ENCODE data around the gene PRPS1.
"Not testable (repeated sequence)": the region's sequence is repeated elsewhere in the genome, so short reads cannot be mapped to it uniquely, and the experiment has no call there.

The PRPS1 gene

DNA sequence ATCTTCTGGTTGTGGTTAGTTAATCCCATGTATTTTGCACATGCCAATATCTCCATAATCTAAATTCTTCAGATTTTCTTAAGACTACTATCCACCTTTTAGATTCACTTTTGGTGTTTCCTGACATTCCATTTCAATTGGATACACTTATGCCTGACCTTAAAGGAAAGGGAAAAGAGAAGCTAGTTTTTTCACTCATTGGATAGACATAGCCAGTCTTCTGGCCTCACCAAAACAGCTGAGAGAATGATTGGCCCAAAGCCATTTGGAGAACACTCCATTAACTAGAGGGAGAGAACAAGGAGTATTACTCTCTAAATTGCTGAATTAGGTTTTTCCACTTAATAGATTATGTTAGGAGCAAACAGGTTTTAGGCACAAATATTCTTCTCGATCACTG is 4.0 kb downstream of the PRPS1 start:
- DNase-seq: no peak

DNA sequence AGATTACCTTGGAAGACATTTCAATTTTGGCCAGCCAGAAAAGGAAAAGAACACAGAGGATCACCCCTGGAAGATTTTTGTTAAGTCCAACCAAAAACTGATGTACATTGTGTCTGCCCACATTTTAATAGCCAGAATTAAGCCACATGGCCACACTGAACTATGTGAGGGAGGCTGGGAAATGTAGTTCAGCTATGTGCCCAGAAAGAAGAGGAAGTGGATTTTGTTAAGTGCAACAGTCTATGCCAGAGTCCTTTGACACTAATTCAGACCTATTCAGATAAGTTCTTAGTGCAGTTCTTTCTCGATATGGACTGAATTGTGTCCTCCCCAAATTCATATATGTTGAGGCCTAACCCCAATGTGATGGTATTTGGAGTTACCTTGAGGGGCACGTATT is 18.4 kb downstream of the PRPS1 start:
- no peak for DNase-seq

DNA sequence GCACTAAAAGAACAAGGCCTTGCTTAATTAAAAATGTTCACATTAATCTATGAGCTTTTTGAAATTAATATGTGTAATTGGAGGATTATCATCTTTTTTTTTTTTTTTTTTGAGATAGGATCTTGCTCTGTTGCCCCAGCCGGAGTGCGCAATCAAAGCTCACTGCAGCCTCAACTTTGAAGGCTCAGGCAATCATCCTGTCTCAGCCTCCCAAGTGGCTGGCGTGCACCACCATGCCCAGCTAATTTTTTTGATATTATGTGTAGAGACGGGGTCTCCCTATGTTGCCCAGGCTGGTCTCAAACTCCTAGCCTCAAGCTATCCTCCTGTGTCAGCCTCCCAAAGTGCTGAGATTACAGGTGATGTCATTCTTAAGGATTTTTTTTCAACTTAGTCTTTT is 20.0 kb downstream of the PRPS1 start:
- no peak for DNase-seq

DNA sequence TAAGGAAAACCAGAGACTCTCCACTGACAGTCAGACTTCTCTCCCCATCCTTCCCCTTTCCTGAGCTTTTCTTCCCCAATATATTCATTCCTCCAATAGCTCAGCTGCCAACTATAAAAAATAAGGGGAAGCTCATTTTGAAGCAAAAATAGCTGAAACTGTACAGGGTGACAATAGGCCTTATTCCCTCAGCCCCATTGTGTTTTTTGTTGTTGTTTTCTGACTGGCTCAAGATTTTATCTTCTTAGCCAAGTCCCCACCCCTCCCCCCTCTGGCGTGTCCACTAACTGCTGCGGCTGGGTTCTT is 26.2 kb downstream of the PRPS1 start:
- DNase-seq: no peak

DNA sequence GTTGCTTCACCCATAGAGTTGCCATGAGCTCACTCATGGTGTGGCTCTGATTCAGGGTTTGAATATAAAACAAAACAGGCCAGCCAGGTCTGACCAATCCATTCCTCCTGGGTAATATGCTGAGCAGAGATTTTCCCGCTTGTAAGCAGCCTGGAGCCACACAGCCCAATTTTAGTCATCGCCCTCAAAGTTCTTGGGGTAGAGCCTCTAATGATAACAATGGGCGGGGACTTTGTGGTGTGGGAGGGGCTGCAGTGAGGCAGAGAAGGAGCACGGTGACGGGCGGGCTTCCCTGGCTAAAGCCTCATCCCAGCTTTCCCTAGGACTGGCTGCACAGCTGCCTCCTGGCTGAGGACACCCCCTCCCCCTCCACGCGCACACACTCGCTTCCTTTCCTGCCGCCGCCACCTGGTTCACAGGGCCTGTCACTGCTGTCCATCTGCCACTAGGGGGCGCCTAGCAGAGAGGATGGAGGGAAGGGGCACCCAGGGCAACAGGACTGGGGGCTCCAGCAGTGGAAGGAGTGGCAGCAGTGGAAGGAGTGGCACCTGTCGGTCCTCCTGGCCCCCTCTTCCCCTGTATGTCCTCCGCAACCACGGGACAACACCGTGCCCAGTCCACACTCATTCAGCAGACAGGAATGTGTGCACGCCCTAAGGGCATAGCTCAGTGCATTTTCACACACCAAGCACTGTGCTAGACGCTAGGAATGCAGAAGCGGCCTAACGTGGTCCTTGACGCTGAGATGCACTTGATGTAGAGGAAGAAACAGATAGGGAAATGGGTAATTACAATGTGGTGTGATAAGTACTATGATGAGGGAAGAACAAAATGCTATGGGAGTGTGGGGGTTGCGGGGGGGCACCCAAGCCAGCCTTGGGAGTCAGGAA is 26.8 kb downstream of the PRPS1 start:
- DNase-seq: peak; percentile 69

DNA sequence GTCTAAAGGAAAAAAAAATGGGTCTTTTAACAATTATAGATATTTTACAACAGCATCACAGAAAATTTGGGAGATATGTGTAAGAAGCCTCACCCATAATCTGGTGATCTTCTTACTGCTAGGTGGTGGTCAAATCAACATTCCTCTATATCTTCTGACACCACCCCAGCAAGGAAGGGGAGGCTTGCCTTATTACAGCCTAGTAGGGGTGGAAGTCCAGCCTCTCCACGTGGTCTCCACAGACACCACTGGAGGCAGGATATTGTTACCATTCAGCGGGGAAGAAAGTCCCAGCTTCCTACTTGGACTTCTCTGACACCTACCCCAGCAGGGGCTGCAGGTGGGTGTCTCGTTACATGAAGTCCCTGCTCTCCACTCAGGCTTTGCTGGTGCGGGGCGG is 28.7 kb downstream of the PRPS1 start:
- no peak for DNase-seq

DNA sequence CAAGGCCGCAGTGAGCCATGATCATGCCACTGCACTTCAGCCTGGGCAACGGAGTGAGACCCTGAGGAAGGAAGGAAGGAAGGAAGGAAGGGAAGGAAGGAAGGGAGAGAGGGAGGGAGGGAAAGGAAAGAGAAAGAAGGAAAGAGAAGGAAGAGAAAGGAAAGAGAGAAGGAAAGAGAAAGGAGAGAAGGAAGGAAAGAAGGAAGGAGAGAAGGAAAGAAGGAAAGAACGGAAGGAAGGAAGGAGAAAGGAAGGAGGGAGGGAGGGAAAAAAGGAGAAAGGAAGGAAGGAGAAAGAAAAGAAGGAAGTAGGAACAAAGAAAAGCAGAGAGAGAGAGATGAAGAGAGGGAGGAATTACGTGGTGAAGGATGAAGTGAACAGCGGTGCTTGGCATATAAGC is 30.4 kb downstream of the PRPS1 start:
- no peak for DNase-seq

DNA sequence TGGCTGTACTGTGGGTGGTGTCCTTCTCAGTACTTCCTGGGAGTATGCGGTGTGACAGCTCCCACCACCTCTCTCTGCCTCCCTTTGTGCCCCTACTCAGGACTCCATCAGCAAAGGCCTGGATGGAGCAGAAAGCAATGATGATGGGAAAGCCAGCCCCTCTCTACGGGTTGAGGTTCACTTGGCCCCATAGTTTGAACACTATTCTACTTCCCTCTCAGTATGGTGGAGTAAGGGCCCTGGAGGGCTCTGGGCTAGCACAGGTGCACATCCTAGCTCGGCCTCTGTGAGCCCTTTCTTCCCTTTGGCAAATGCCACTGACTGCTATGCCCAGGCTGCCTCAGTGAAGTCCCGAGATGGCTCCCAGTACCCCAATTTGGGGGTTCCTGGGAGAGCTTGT is 31.0 kb downstream of the PRPS1 start:
- DNase-seq: no peak

DNA sequence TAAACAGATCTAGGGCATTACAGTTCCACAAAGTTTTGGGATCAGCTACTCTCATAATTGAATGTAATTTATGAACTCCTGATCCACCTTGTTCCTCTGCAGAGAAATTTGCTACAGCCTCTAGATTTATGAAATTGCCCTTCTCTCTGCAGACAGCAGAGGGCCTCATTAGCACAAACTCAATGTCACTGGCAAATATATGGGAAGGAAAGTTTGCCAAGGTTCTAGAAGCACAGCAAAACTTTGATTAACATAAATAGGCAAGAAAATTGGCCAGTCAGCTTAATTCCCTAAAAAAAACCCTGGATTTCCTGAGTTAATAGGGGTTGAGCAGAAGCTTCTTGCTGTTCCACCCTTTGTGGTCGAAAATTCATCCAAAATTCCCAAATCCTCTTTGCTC is 31.5 kb downstream of the PRPS1 start:
- DNase-seq: peak; percentile 52

DNA sequence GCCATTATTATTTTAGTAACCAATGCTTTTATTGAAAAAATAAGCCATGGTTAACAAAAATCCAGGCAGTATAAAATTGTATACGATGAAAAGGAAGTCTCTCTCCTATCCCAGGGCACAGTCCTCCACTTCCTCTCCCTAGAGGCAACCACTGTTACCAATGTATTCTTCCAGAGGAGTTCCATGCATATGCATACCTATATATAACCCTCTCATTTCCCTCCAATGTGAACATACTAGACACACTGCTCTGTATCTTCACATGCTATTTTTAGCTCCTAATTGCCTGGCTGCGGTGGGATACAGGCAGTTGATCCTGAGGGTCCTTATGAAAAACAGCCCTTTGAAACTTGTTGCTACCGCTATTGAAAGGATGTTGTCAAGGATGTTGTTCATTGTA is 33.8 kb downstream of the PRPS1 start:
- no peak for DNase-seq

DNA sequence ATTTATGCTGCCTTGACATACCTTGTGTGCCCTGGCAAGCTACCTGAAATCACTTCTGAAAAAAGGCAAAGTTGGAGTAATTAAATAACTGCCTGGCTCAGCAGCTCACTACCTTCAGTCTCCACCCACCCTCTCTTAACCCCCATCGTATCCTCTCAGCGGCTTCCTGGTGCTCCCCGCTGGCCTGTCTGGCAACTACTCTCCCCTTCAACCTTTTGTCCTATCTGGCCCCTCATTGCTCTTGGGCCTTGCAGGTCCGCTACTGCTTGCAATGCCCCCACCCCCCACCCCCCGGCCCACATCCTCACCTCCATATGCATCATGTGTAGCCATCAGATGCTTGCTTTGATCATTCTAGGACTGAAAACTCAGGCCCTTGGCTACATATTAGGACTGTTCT is 34.5 kb downstream of the PRPS1 start:
- no peak for DNase-seq

DNA sequence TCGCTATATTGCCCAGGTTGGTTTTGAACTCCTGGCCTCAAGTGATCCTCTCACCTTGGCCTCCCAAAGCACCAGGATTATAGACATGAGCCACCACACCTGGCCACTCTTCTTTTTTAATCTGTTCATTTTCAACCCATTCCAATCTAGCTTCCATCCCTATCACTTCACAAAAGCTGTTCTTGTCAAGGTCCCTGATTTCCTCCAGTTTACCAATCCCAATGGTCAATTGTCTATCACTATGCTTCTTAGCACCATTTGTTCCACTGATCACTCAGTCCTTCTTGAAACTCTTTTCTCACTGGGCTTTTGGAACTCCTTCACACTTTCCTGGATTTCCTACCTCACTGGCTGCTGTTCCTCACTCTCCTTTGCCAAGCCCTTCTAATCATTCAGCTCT is 38.6 kb downstream of the PRPS1 start:
- no peak for DNase-seq

DNA sequence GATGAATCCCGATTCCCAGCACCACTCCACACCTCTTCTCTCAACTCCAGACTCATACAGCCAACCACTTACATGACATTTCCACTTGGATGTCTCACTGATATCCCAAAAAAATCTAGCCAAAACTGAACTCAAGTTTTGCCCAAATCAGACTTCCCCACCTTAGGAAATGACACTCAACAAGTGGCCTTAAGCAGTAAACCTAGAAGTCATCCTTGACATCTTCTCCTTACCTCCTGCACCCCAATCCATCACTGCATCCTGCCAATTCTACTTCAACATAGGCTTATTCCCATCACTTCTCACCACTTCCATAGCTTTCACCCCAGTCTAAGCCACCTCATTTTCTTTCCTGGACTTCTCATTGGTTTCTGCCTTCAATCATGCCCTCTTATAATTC is 39.1 kb downstream of the PRPS1 start:
- DNase-seq: no peak

DNA sequence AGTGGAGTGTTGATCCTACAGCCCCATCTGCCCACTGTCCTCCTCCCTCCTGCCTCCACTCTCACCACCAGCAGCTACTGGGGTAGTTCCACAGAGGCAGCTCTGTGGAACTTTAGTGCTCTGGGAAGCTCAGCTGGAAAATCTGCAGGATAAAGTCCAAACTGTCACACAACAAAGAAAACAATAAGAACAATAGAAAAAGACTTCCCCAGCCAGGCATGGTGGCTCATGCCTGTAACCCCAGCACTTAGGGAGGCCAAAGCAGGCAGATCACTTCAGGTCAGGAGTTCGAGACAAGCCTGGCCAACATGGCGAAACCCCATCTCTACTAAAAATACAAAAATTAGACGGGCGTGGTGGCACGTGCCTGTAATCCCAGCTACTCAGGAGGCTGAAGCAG is 40.4 kb downstream of the PRPS1 start:
- not testable (repeated sequence) for DNase-seq

DNA sequence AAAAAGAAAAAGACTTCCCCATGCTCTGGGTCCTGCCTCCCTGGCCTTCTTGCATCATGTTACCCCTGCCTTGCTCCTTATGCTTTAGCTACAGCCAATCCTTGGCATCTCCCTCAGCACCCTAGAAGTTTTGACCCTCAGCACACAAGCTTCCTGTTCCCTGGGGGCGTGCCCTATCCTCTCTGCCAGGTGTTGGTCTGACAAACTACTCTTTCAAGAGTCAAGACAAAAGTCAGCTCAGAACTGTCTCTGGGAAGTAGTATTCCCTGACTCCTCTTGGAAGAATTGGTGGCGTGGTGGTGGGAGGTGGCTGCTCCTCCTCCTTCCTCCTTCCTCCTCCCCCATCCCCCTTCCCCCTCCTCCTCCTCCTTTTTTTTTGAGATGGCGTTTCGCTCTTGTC is 41.0 kb downstream of the PRPS1 start:
- no peak for DNase-seq

DNA sequence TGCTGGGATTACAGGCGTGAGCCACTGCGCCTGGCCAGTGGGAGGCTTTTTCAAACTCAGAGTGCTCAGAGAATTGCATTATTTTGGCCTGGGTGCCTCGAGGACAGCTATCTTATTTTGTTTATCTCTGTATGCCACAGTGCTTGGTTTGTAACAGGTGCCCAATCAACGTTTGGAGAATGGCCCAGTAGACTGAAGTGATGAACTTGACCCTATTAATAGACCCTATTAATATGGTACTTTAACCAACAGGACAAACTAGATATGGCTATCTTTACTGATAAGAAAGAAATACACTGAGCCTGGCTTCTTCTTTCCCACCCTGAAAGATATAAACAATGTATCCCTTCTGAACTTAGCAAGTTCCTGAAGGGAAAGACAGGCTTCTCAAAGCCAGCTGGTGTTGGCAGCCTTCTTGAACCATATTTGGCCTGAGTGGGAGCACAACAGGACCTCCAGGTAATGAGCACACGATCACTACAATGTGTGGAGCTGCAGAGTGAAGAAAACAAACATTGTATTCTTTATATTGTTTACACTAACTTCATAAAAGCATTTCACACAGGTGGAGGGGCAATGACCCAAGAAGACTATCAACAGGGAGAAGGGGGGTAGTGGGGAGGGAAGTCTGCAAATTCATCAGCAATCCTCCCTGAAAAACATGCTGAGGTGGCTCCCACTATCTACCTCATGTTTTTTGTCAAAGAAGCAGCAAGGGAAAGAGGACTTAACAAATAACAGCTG is 41.7 kb downstream of the PRPS1 start:
- no peak for DNase-seq

DNA sequence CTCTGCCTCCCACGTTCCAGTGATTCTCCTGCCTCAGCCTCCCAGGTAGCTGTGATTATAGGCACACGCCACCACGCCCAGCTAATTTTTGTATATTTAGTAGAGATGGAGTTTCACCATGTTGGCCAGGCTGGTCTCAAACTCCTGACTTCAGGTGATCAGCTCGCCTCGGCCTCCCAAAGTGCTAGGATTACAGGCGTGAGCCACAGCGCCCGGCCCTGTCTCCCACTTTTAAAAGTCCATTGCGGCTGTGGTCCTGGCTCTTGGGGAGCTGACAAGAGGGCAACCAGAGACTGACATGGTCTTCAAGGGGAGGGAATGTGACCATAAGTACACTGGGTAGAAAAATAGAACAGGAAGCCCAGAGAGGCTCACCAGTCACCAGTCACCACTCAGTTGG is 42.9 kb downstream of the PRPS1 start:
- DNase-seq: not testable (repeated sequence)

DNA sequence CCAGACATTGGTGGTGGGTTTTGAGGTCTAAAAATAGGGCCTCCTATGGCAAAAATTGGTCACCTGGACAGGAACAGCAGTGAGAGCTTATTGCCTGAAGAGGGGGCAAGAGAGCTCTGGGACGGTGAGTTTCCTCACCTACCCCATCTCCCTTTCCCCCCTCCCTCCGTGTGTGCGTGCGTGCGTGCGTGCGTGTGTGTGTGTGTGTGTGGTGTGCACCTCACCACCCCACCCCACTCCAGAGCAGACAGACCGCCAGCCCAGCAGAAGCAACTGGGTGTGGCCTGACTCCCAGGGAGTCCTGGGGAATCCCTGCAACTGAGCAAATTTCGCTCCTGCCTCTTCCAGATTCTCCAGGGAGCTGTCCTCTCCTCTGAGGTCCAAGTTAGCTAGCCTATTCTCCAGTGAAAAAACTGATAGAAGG is 44.7 kb downstream of the PRPS1 start:
- DNase-seq: peak; percentile 90

DNA sequence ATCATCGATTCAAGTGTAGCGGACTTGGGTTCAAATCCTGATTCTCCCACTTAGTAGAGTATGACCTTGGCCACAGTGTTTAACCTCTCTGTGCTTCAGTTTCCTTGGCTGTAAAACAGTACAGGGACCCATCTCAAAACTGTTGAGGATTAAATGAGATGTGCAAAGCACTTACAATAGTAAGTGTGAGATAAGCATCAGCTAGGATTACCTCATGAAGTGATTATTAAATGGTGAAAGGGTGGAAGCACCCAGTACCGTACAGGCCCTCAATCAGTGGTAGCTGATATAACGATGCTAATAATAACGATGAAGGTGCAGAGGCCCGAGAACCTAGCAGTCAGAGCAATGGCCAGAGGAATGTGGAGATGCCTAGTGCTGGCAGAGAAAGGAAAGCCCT is 45.1 kb downstream of the PRPS1 start:
- DNase-seq: peak; percentile 45

DNA sequence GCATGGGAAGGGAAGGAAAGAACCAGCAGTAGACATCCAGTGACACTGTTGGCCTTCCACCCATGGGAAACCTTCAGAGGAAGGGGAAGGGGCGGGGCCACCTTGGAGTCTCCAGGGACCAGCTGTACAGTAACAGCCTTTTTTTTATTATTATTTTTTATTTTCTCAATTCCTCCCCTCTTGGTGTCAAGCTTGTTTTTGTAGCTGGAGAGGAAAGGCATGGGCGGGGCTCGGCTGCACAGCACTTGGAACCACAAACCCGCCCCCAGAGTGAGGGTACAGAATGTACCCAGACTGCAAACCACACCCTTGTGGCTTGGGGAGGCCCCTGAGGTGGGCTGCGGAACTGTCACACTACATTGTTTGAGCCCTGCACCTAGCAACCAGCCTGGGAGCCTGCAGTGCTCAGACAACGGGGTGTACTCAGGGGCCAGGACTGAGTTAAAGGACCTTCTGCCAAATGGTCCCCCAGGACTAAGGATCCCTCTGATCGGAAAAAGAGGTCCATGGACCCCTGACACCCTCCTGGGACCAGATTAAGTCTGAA is 45.7 kb downstream of the PRPS1 start:
- peak; percentile 95 for DNase-seq

DNA sequence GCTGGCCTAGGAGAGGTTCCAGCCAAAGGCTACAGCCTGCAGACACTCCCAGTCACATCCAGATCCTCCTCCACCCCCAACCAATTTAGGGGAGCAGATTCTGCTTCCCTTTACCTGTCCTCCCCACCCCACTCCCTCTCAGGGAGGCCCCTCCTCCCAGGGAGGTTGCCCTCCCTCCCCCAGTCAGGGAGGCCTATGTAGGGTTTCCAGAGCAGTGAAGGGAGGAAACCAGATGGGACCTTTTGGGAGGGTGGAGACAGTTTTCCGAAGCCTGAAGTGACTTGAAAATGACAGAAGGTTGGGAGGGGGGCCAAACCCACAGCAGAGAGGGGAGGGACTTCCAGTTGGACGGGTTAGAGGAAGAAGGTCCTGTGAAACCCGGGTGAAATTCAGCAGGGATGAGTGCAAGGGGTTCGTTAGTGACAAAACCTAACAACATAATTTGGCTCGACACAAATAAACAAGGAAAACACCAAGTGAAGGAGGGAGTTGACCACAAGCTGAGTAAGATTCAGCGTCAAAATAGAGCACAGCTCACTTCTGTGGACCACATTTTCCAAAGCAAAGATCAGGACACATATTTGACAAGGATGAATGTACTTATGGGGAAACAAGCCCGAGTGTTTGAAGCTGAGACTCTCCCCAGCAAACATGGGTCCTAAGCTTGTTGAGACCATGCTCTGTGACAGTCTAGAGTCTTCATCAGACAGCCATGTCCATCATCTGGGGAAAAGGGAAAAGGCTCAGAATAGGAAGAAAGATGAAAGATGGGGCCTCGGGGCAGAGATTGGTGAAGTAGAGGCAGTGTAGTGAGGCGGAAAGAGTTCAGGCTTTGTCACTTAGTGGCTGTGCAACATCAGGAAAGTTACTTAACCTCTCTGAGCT is 46.4 kb downstream of the PRPS1 start:
- DNase-seq: peak; percentile 78

DNA sequence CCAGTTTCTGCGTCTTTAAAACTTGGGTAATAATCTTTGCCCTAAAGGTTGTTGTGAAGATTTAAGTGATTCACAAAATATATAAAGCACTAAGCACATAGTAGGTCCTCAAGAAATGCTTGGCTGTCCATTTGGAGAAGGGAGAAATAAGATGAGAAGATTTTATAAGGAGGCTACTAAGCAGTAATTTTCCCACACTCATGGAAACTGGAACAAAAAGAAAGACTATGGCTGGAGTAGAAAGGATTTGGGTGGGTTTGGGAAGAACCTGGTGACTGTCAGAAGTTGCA is 47.0 kb downstream of the PRPS1 start:
- no peak for DNase-seq

DNA sequence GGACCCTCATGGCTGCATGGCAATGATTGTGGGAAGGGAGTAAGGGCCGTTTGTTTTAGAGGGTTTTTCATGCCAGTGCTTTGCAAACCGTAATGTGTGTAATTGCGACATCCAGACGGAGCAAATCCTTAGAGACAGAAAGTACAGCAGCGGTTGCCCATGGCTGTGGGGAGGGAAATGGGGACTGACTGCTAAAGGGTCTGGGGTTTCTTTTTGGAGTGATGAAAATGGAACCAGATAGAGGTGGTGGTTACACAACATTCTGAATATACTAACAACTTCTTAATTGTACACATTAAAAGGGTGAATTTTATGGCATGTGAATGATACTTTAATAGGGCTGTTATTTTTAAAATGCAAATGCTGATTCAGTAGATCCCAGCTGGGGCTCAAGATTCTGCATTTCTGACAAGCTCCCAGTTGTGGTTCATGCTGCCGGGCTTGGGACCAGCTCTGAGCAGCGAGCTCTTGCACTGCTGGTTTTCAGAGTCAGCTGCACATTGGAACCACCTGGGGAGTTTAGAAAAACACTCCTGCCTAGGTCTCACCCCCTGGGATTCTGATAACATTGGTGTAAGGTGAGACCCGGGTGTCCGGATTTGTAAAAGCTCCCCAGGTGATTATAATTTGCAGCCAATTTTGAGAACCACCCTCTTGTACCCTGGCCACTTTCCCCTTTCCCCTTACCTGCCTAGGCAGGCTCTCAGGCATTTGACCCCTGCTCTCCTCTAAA is 47.7 kb downstream of the PRPS1 start:
- DNase-seq: peak; percentile 45
